ENCODE results near the gene ACSM2B.
"Not testable (repeated sequence)": the region's sequence is repeated elsewhere in the genome, so short reads cannot be mapped to it uniquely, and the experiment has no call there.

DNA sequence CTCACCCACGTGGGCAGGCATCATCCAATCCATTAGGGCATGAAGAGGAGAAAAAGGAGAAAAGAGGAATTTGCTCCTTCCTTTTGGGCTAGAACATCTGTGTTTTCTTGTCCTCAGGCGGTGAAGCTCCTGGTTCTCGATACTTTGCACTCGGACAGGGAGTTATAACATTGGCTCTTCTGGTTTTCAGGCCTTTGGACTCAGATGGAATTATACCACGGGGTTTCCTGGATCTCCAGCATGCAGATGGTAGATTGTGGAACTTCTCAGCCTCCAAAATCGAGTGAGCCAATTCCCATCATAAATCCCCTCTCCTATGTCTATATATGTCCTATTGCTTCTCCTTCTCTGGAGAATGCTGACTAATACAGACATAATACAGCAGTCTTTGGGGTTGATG lies 9.9 kb upstream of the ACSM2B start:
- TF ChIP-seq, protein P1, sequence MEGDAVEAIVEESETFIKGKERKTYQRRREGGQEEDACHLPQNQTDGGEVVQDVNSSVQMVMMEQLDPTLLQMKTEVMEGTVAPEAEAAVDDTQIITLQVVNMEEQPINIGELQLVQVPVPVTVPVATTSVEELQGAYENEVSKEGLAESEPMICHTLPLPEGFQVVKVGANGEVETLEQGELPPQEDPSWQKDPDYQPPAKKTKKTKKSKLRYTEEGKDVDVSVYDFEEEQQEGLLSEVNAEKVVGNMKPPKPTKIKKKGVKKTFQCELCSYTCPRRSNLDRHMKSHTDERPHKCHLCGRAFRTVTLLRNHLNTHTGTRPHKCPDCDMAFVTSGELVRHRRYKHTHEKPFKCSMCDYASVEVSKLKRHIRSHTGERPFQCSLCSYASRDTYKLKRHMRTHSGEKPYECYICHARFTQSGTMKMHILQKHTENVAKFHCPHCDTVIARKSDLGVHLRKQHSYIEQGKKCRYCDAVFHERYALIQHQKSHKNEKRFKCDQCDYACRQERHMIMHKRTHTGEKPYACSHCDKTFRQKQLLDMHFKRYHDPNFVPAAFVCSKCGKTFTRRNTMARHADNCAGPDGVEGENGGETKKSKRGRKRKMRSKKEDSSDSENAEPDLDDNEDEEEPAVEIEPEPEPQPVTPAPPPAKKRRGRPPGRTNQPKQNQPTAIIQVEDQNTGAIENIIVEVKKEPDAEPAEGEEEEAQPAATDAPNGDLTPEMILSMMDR (IDR thresholded peaks at IDR 0.05; ENCODE audit: low read length), result not testable (repeated sequence)
- TF ChIP-seq EZH2 (optimal IDR thresholded peaks at IDR 0.05; ENCODE audit: low read depth, low read length); EZH2phosphoT487 (IDR thresholded peaks at IDR 0.05; ENCODE audit: low read length): not testable (repeated sequence)

Measured in MM.1S (cell line).